ENCODE results near the gene NR1D1. TPM values are rescaled to one million over a fixed set of nuclear protein-coding genes. Genes with fewer than 3 reads are reported as not detected.

NR1D1 gene
- total RNA-seq, 1 donor from 2014 or later, result 15.0 TPM

DNA sequence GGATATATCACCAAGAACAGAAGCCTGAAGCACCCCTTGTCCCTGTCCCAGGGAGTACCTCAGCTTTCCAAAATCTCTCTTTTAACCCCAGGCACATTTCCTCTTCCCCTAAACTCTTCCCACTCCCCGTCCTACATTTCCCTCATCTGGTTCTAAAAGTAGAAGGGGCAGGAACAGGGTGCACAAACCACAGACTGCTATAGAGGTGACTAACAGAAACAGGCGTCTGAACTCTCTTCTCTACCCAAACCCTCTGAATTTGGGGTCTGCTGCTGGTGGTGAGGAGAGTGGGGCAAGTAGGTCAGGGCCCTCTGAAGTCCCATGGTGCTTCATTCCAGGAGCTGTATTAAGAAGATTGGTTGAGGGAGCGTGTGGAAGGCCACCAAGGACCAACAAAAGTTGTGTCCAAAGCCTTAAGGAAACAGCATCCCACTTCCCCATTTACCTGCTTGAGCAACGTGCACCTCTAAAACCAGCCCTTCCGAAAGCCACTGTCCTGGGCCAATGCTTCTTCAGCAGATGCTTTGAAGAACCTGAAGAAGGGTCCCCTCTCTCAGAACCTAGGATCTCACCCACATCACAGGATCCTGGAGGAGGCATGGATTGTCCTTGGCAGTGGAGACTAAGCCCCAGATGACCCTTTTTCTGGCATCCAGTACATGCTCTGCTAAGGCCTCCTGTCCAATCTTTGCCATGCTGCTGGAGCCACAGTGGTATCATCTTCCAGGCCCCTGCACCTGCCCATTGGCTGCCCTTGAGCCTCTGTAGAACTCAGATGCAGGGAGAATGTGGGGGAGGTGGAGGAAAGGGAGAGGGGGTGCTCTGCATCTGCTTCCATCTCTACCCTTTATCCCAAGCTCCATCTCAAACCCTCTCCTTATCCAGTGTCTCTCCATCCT is 5.7 kb upstream of the NR1D1 start:
- H3K4me1 ChIP-seq, result peaks cover 97% of the 10 kb centered on the region
- no peaks in the 10 kb centered on the region for H3K9me3 ChIP-seq
- H3K27ac ChIP-seq, result peak overlapping the region; percentile 98
- peak overlapping the region in 1 of 2 donors; percentile 5 for H3K4me3 ChIP-seq
- DNase-seq (ENCODE audit: extremely low spot score in 2 of 2), result no peak
- H3K27me3 ChIP-seq, result no peaks in the 10 kb centered on the region
- intact Hi-C loops (cut with DNase I), result no loop called here
- TF ChIP-seq POLR2AphosphoS5 (IDR thresholded peaks at IDR 0.05; ENCODE audit: insufficient read depth in 1 of 2, low read depth in 1 of 2) (no peak), POLR2A (IDR thresholded peaks at IDR 0.05) (no peak)
- TF ChIP-seq, protein P1, sequence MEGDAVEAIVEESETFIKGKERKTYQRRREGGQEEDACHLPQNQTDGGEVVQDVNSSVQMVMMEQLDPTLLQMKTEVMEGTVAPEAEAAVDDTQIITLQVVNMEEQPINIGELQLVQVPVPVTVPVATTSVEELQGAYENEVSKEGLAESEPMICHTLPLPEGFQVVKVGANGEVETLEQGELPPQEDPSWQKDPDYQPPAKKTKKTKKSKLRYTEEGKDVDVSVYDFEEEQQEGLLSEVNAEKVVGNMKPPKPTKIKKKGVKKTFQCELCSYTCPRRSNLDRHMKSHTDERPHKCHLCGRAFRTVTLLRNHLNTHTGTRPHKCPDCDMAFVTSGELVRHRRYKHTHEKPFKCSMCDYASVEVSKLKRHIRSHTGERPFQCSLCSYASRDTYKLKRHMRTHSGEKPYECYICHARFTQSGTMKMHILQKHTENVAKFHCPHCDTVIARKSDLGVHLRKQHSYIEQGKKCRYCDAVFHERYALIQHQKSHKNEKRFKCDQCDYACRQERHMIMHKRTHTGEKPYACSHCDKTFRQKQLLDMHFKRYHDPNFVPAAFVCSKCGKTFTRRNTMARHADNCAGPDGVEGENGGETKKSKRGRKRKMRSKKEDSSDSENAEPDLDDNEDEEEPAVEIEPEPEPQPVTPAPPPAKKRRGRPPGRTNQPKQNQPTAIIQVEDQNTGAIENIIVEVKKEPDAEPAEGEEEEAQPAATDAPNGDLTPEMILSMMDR (IDR thresholded peaks at IDR 0.05), result no peak
- no peaks in the 10 kb centered on the region for H3K36me3 ChIP-seq

DNA sequence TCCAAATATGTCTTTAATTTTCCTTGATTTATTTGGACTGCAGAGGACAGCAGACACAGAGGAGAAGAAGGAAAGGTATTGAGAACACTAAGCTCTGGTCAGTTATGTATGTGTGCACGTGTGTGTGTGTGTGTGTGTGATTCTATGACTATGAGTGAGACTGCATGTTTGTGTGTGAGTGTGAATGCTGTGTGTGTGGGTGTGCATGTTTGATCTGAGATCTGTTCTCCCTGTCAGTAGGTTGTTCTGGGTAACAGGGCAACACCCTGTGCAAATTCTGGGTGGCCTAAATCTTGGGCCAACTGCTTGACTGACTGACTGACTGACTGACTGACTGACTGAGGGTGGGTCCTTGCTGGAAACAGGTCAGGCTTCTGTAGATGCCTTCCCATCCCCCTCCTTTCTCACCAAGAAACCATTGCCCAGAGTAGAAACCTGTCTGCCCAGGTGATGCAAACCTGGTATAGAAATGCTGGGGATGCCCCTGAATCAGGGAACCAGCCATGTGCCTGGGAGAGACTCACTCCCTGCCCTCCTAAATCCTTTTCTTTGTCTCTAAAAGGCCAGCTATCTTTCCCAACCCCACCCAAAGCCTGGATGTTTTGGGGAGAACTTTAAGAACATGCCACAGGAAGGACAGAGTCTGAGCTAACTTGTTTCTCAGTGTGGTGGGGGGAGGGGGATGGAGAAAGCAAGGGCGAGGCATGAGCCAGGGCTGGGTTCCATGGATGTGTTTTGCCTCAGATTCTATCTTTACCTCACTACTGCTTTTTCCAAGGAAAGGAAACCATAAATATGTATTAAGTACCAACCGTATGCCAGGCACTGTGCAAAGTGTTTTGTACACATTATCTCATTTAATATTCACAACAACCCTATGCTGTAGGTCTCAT is 4.5 kb upstream of the NR1D1 start:
- no peaks in the 10 kb centered on the region for H3K36me3 ChIP-seq
- no peaks in the 10 kb centered on the region for H3K27me3 ChIP-seq
- TF ChIP-seq, protein P1 (IDR thresholded peaks at IDR 0.05), result no peak
- no peak for TF ChIP-seq POLR2AphosphoS5 (IDR thresholded peaks at IDR 0.05; ENCODE audit: insufficient read depth in 1 of 2, low read depth in 1 of 2)
- no peak for TF ChIP-seq POLR2A (IDR thresholded peaks at IDR 0.05)
- intact Hi-C loops (cut with DNase I), result no loop called here
- no peak for DNase-seq (ENCODE audit: extremely low spot score in 2 of 2)
- H3K9me3 ChIP-seq, result no peaks in the 10 kb centered on the region
- H3K27ac ChIP-seq, result peak overlapping the region; percentile 98
- no peak overlapping the region for H3K4me3 ChIP-seq
- H3K4me1 ChIP-seq, result peaks cover 88% of the 10 kb centered on the region

DNA sequence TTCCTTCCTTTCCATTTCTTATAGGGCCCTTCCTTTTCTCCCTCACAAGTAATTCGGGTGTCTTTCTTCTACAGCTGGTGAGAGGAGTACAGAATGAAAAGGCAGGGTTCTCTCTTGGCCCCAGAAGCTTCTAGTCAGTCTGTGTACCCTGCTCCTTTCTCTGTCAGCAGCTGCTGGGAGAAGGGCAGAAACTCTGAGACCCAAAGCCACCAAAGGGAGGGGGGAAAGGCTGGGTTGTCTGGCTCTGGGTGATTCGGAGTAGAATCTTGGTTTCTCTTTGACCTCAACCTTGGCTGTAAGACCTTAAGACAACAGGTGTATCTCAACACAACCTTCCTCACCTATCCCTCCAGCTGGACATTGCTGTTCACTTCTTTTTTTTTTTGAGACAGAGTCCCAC is 3.3 kb upstream of the NR1D1 start:
- Histone ChIP-seq H3K27me3 (no peaks in the 10 kb centered on the region), H3K27ac (peak overlapping the region; percentile 98), H3K36me3 (no peaks in the 10 kb centered on the region), H3K4me1 (peaks cover 77% of the 10 kb centered on the region), H3K9me3 (no peaks in the 10 kb centered on the region), H3K4me3 (no peak overlapping the region)
- no peak for DNase-seq (ENCODE audit: extremely low spot score in 2 of 2)
- TF ChIP-seq, protein P1 (IDR thresholded peaks at IDR 0.05), result no peak
- TF ChIP-seq POLR2AphosphoS5 (IDR thresholded peaks at IDR 0.05; ENCODE audit: insufficient read depth in 1 of 2, low read depth in 1 of 2), result no peak
- no peak for TF ChIP-seq POLR2A (IDR thresholded peaks at IDR 0.05)
- intact Hi-C loops (cut with DNase I), result no loop called here

DNA sequence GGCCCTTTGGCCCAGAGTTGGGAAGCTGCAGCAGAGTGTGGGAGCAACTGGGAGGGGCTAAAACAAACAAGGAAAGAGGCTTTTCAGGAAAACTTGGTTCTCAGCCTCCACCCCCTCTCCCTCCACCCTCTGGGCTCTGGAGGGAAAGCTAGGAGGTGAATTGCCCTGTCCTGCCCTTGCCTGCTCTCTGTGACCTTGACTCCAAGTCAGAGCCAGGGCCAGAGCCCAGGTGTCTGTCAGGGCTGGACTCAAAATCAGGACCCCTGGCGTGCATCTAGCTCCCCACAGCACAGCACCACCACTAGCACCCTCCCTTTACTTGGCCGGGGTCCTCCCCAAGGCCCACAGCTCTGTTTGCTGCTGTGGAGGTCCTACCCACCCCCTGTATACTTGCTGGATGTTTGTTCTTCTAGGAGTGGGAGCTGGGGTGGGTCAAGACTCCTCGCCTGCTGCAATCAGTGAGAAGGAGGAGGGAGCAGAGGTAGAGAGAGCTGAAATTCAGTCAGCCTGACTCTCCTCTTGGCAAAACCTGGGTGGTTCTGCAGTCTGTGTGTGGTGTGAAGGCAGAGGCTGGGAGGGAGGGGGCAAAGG is 2.8 kb upstream of the NR1D1 start:
- intact Hi-C loops (cut with DNase I), result no loop called here
- peaks cover 79% of the 10 kb centered on the region for H3K4me1 ChIP-seq
- no peak for DNase-seq (ENCODE audit: extremely low spot score in 2 of 2)

More for the DNA sequence above, 2.8 kb upstream of the NR1D1 start:
- TF ChIP-seq, protein P1 (IDR thresholded peaks at IDR 0.05), result no peak
- TF ChIP-seq POLR2A (IDR thresholded peaks at IDR 0.05) (no peak), POLR2AphosphoS5 (IDR thresholded peaks at IDR 0.05; ENCODE audit: insufficient read depth in 1 of 2, low read depth in 1 of 2) (no peak)
- Histone ChIP-seq H3K27ac (peak overlapping the region; percentile 98), H3K4me3 (no peak overlapping the region), H3K27me3 (no peaks in the 10 kb centered on the region), H3K9me3 (no peaks in the 10 kb centered on the region), H3K36me3 (no peaks in the 10 kb centered on the region)

All from vagina (tissue), 2 donors.